Motor neuron (in vitro differentiated cells): Measurements from ENCODE around the gene PSD4. TPM values are rescaled to one million over a fixed set of nuclear protein-coding genes. Genes with fewer than 3 reads are reported as not detected.

Experiments used
- ATAC-seq, 8 experiments: fragments of 200-7000 bp; cut with Tn5 transposase; replicated peaks in 6 of 8; 2 replicates each; pipeline ENCODE4 v1.8.0; 2021; ENCODE audit warnings: mild to moderate bottlenecking in 8 of 8, moderate library complexity in 8 of 8
- H3K27ac ChIP-seq, 2 donors: fragments of 250-450 bp; sonication (Bioruptor Pico); 2 replicates each; pipeline ENCODE4 v1.9.0; 2021; ENCODE audit warnings: antibody characterized with exemption in 2 of 2, mild to moderate bottlenecking in 2 of 2, moderate library complexity in 1 of 2
- H3K4me1 ChIP-seq, 2 donors: fragments of 250-450 bp; sonication (Bioruptor Pico); replicated peaks in 1 of 2; 2 replicates each; pipeline ENCODE4 v1.6.1; 2021; ENCODE audit warnings: antibody characterized with exemption in 2 of 2, mild to moderate bottlenecking in 2 of 2, moderate library complexity in 1 of 2
- H3K4me3 ChIP-seq, 5 donors: fragments of 250-450 bp; sonication (Bioruptor Pico); 2 replicates each; pipeline ENCODE4 v1.9.0; 2021; ENCODE audit warnings: antibody characterized with exemption in 5 of 5, mild to moderate bottlenecking in 5 of 5, moderate library complexity in 4 of 5
- WGBS, 10 experiments: fragments of 450-650 bp; shearing (Covaris generic); methylation state at CpG; one replicate each; pipeline ENCODE4 v1.0.0; 2022; 5-methylcytosine and 5-hydroxymethylcytosine counted together
- in situ Hi-C, 9 experiments: fragments of 400-800 bp; cut with MboI; loops; one replicate each; pipeline ENCODE4 v1.15.0; 2021; ENCODE audit warnings: low sequenced_read_pairs in 9 of 9, low pct_unique_long_range_greater_than_20kb in 2 of 9; ENCODE audit not compliant: unreplicated experiment in 9 of 9
- total RNA-seq, 8 experiments: library from RNA; unstranded; fragments of 300-600 nt; gene quantifications; 2 replicates each; pipeline versions ENCODE4 v1.2.3 to v1.2.4, GENCODE V29; 2022

PSD4 gene
- total RNA-seq, 8 experiments from 2014 or later = 0.37 to 9.1 (median 1.3) TPM

DNA sequence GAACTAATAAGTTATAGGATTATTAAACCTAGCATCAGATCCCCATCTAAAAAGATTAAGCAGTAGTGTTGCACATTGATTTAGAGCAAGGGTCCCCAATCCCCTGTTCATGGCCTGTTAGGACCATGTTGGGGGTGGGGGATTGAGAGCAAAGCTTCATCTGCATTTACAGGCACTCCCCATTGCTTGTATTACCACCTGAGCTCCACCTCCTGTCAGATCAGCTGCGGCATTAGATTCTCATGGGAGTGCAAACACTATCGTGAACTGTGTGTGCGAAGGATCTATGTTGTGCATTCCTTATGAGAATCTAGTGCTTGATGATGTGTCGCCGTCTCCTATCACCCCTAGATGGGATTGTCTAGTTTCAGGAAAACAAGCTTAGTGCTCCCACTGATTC lies 18.4 kb upstream of the PSD4 start:
- Histone ChIP-seq H3K4me1 (no peaks in the 10 kb centered on the region), H3K4me3 (no peak overlapping the region), H3K27ac (no peak overlapping the region)
- in situ Hi-C loops = no loop called here
- ATAC-seq = no peak
- 80 to 100% (median 88%) methylated on average over 1 to 4 of the region's 5 CpGs; no CpG with 5 or more reads in 5 of the 10 experiments for WGBS, 10 experiments

DNA sequence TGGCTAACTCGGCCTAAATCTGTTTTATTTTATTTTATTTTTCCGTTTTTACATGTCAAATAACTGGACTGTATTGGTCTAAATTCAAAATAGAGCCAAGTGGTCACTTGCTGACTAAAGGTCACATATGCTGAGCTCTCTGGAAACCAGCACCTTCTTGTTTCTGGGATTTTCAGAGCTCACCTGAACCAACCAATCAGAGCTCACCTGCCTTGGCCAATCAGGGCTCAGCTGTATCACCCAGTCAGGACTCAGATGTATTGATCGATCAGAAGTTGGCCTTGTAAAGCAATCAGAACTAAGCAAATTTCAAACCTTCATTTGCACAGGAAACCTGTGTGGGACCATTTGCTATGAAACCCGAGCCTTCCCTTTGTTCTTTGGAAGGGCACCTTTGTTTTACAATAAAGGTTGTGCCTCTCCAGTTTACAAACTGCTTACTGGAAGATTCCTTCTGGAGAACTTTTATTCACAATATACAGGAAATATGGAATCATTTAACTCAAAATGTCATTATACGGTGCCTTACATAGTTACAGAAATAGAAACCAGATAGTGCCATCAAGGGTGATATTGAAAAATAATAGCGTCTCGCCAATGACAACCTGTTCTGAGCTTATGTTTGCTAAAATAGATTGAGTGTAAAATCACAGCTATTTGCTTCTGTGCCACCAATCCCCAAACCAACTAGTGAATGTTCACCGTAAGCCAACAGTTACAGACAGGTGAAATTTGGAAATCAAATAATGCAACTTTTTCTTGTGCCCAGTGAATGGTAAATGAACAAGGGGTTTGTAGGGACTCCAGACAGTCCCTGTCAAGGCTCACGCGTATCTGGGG lies 17.3 kb upstream of the PSD4 start:
- peak overlapping the region; percentile 36 to 47 (median 43) for H3K4me3 ChIP-seq
- 36 to 86% (median 62%) methylated on average over 1 to 8 of the region's 10 CpGs for WGBS, 10 experiments
- H3K4me1 ChIP-seq = no peaks in the 10 kb centered on the region
- in situ Hi-C loops = no loop called here
- H3K27ac ChIP-seq = no peak overlapping the region
- ATAC-seq = no peak

DNA sequence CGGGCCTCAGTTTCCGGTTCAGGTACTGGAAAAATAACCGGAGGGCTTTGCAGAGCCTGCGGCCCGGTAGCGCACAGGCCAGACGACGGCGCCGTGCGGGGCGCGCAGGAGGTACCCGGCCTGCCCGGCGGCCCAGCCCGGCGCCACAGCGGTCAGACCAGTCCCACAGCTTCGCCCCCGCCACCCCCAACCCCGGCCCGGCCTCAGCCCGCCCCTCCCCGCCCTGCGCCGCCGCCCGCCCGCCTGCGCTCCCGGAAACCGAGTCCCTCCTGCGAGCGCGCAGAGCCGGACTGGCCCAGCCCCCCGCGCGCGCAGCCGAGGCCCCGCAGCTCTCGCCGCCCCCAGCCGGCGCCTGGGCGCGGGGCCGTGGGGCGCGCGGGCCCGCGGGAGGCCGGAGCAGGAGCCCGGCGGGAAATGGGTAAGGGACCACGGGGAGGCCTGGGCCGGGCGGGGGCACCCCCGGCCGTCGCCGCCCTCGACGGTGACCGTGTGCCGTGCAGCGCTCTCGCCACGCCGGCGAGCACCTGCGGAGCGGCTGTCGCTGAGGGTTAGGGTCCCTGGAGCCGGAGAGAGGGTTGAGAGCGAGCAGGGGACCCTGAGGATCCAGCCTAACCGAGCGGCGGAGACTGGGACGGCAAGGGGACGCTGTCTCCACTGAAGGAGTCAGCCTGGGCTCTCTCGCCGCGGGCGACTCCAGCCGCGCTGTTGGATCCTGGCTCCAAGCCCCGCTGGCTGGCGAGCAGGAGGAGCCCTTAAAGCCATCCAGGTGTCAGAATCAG lies 16.5 kb upstream of the PSD4 start:
- in situ Hi-C loops = no loop called here
- ATAC-seq = peak; percentile 68 to 91 (median 88)
- WGBS, 10 experiments = 0 to 6% methylated on average over 1 to 19 of the region's 92 CpGs; no CpG with 5 or more reads in 8 of the 10 experiments
- Histone ChIP-seq H3K4me1 (no peaks in the 10 kb centered on the region), H3K4me3 (peak overlapping the region; percentile 36 to 47 (median 43)), H3K27ac (no peak overlapping the region)

DNA sequence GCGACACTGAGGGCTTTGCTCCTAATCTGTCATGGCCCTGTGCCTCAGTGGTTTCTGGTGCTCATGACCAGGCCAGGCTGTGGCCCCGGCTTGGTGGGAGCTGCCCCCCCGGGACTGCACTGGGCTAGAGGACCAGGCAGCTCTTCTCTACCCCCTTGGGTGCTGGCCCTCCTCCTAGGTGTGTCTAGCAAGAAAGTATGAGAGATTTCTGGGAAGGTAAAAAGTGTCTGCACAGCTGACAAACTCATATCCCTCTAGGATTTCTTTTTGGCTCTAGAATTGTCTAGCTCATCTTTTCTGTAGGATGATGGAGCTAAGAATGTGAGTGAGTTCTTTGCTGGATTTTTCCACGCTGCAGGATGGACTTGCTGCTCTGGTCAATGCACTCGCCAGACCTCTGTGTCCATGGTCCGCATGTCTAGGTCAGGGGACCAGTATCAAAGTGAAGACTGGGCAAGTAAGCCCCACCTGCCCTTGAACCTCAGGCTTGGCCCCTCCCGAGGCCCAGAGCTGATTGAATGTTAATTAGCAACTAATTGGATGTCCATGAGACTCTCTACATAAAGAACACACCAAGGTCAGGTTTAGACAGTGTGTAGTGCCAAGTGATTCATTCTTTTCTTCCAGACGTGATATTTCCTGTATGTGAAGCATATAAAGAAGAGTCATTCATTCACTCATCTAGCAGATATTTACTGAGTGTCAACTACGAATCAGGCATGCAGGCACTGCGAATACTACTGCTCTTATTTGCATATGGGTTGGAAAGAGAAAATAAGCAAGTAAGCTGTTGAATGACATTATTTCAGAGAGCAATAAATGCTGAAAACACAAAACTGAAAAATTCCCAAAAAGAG lies 15.6 kb upstream of the PSD4 start:
- 0 to 80% (median 55%) methylated on average over 1 to 8 of the region's 10 CpGs; no CpG with 5 or more reads in 1 of the 10 experiments for WGBS, 10 experiments
- no peaks in the 10 kb centered on the region for H3K4me1 ChIP-seq
- H3K4me3 ChIP-seq = peak overlapping the region; percentile 36 to 47 (median 43)
- ATAC-seq = peak in 4 of 8 experiments; percentile 4 to 76 (median 22)
- in situ Hi-C loops = no loop called here
- H3K27ac ChIP-seq = no peak overlapping the region

DNA sequence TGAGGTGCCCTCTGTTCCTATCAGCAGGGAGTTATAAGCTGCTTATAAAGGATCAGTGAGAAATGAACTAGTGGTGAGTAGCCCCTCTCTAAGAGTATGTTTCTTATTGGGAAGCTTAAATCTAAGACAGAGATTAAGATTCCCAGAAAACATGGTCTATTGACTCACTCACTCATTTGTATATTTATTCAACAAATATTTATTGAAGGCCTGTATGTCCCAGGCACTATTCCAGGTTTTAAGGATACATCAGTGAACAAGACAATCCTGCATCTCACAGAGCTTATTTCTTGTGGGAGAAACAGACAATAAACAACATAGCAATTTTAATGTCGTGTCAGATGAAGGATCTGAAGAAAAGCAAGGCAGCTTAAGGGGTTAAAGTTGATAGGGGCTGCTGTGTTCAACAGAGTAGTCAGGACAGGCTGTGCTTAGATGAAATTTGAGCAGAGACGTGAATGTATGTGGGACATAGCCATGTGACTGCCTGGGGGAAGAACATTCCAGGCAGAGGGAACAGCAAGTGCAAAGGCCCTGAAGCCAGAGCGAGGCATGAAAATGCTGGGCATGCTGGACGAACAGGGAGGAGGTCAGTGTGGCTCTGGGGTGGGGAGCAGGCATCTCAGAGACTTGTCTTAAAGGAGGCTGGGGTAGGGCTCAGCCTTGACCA lies 14.8 kb upstream of the PSD4 start:
- WGBS, 10 experiments = 33 to 100% (median 84%) methylated on average over 1 to 3 of the region's 4 CpGs; no CpG with 5 or more reads in 2 of the 10 experiments
- in situ Hi-C loops = no loop called here

DNA sequence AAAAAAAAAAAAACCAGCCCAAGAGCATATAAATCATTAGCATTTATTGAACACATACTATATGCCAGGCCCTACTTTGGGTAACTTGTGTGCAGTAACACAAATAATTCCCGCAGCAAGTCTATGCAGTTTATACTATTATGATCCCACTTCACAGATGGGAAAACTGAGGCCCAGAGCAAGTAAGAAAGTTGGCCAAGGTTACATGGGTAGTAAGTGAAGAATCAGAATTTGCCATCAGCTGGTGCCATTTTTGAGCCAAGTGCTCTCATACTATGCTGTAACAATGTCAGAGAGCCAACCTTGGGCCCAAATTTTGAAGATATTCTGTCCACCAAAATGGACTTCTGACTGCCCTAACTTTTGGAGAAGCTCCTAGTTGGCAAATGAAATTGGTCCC lies 13.5 kb upstream of the PSD4 start:
- WGBS, 10 experiments = 88 to 100% (median 100%) methylated on average over 1 of the region's 1 CpG; no CpG with 5 or more reads in 3 of the 10 experiments
- in situ Hi-C loops = no loop called here
- H3K27ac ChIP-seq = no peak overlapping the region
- H3K4me1 ChIP-seq = peaks cover 6 to 8% of the 10 kb centered on the region in 2 donors
- no peak overlapping the region for H3K4me3 ChIP-seq
- ATAC-seq = no peak

More for the DNA sequence above, 14.8 kb upstream of the PSD4 start:
- Histone ChIP-seq H3K4me3 (no peak overlapping the region), H3K27ac (no peak overlapping the region), H3K4me1 (no peaks in the 10 kb centered on the region)
- peak in 2 of 8 experiments; percentile 10 to 38 for ATAC-seq

DNA sequence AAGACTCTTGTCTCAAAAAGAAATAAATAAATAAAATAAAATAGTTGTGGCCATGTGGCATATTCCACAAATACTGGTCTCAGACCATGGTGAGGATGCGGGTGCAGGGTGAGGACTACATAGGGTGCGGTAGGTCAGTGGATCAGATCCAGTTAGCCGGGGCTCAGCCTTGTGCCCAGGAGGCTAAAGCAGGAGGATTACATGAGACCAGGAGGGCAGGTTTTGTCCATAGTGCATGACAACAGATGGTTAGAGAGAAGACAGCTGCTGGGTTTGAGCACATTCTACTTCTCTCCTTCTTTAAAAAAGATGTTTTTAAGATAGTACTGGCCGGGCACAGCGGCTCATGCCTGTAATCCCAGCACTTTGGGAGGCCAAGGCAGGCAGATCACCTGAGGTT lies 12.8 kb upstream of the PSD4 start:
- no peak overlapping the region for H3K27ac ChIP-seq
- no peak overlapping the region for H3K4me3 ChIP-seq
- ATAC-seq = no peak
- in situ Hi-C loops = no loop called here
- WGBS, 10 experiments = 53 to 100% (median 83%) methylated on average over 1 to 5 of the region's 5 CpGs; no CpG with 5 or more reads in 3 of the 10 experiments
- H3K4me1 ChIP-seq = peaks cover 9 to 10% of the 10 kb centered on the region in 2 donors

DNA sequence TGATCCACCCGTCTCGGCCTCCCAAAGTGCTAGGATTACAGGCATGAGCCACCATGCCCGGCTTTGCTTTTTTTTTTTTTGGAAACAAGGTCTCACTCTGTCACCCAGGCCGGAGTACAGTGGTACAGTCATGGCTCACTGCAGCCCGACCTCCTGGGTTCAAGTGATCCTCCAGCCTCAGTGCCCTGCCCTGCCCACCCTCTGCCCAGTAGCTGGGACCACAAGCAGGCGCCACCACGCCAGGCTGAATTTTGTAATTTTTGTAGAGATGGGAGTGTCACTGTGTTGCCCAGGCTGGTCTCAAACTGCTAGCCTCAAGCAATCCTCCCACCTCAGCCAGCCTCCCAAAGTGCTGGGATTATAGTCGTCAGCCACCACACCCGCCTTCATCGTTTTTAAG lies 11.6 kb upstream of the PSD4 start:
- WGBS, 10 experiments = 57 to 96% (median 91%) methylated on average over 1 to 4 of the region's 10 CpGs; no CpG with 5 or more reads in 5 of the 10 experiments
- in situ Hi-C loops = no loop called here
- Histone ChIP-seq H3K4me3 (no peak overlapping the region), H3K27ac (no peak overlapping the region), H3K4me1 (peaks cover 9 to 10% of the 10 kb centered on the region in 2 donors)
- ATAC-seq = no peak

DNA sequence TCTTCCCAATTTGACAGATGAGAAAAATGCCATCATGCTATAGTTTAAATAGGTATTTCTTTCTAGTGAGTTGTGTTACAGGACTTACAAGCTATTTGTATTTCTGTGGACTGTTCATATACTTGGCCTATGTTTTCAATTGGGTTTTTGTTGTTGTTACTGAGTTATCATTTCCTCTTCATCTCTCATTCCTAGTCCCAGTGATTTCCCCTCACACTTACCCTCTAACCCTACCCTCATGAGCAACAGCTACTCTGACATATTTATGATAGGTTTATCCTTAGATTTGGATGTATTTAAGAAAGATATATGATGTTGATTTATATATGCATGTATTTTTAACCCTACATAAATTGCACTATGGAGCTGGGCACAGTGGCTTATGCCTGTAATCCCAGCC lies 10.9 kb upstream of the PSD4 start:
- Histone ChIP-seq H3K4me3 (no peak overlapping the region), H3K27ac (no peak overlapping the region), H3K4me1 (peaks cover 9 to 10% of the 10 kb centered on the region in 2 donors)
- in situ Hi-C loops = no loop called here
- no peak for ATAC-seq

DNA sequence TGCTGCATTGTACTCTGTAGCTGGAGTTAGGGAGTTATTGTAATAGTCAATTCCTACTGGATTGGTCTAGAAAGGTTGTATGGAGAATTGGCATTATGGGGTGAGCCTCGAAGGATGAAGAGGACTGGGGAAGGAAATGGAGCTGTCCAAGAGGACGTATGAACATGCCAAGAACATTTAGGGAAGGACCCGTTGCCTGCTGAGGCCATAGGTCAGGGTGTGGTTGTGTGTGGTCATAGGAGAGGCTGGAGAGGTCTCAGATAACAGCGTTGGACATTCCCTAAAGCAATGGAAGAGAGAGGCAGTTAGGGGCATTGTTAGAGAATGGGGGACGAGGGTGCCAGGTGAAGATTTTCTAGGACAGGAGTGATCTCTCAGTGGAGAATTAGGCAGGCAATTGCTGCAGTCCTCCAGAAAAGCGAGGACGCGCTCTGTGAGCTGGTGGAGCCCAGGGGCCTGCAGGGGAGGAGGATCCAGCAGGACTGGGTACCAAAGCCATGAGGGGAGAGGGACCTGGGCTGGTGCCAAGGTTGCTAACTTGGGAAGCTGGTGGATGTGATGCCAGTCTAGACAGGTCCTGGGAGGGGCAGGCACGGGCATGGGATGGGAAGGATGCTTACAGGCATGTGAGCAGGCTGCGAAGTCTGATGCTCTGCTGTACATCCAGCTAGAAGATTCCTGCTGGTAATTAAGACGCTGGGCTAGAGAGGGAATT lies 9.4 kb upstream of the PSD4 start:
- 53 to 100% (median 85%) methylated on average over 1 to 8 of the region's 11 CpGs for WGBS, 10 experiments
- ATAC-seq = no peak
- Histone ChIP-seq H3K27ac (no peak overlapping the region), H3K4me3 (no peak overlapping the region), H3K4me1 (peaks cover 9 to 10% of the 10 kb centered on the region in 2 donors)
- in situ Hi-C loops = no loop called here

DNA sequence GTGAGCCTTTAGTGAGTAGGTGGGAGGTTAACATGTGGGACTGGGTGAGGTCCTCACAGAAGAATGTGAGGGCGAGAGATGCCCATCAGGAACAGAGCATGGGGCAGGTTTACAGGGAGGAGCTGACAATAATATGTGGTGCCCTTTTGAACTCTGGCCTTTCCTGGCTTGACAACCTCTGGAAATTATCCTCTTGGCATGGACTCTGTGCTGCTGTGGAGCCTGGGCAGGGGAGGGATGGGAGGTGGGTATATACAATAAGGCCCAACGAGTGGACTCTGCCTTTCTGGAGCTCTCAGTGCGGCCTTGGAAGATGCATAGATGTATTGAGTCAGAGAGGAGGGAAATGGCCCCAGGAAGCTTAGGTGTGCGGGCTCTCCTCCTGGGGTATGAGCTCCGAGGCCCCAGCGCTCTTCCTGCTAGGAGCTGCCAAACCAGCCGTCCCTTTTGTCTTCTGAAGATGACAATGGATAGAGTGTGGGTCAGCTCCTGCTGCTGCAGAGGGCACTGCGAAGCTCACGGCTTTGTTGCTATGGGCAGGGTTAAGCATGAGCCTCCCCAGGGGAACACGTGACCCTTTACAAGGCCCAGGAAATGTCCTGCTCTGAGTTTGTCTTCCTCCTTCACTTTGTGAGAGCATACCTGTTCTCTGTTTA lies 8.7 kb upstream of the PSD4 start:
- Histone ChIP-seq H3K4me1 (peaks cover 9 to 10% of the 10 kb centered on the region in 2 donors), H3K4me3 (no peak overlapping the region), H3K27ac (no peak overlapping the region)
- 42 to 100% (median 76%) methylated on average over 1 to 7 of the region's 10 CpGs; no CpG with 5 or more reads in 5 of the 10 experiments for WGBS, 10 experiments
- in situ Hi-C loops = no loop called here
- ATAC-seq = peak in 5 of 8 experiments; percentile 54 to 96 (median 95)
